Muscle layer of colon (tissue), 2 donors: Measurements from ENCODE around the gene SEMA5A.

Experiments used
- H3K27ac ChIP-seq: one replicate; pipeline ENCODE4 v1.7.0; 2013; ENCODE audit warnings: low read depth, mild to moderate bottlenecking, low read length, moderate library complexity
- H3K27me3 ChIP-seq, 2 donors: one replicate each; pipeline ENCODE4 v1.7.0; 2013; ENCODE audit warnings: low read length in 2 of 2, mild to moderate bottlenecking in 2 of 2; ENCODE audit not compliant: insufficient read depth in 2 of 2, control insufficient read depth in 1 of 2
- H3K36me3 ChIP-seq: one replicate; pipeline ENCODE4 v1.7.0; 2013; ENCODE audit warnings: mild to moderate bottlenecking, low read length; ENCODE audit not compliant: insufficient read depth
- H3K4me1 ChIP-seq: one replicate; pipeline ENCODE4 v1.7.0; 2013; ENCODE audit warnings: mild to moderate bottlenecking, low read length; ENCODE audit not compliant: insufficient read depth
- H3K4me3 ChIP-seq, 2 donors: one replicate each; pipeline ENCODE4 v1.7.0; 2013; ENCODE audit warnings: low read length in 2 of 2, low read depth in 1 of 2, mild to moderate bottlenecking in 1 of 2, moderate library complexity in 1 of 2
- H3K9ac ChIP-seq: one replicate; pipeline ENCODE4 v1.7.0; 2013; ENCODE audit warnings: low read length
- H3K9me3 ChIP-seq: one replicate; pipeline ENCODE4 v1.7.0; 2013; ENCODE audit warnings: mild to moderate bottlenecking, low read length
- donor health status: abdominal sarcoma.
- donor health status: Adenocarcinoma of cecum.

The SEMA5A gene

DNA sequence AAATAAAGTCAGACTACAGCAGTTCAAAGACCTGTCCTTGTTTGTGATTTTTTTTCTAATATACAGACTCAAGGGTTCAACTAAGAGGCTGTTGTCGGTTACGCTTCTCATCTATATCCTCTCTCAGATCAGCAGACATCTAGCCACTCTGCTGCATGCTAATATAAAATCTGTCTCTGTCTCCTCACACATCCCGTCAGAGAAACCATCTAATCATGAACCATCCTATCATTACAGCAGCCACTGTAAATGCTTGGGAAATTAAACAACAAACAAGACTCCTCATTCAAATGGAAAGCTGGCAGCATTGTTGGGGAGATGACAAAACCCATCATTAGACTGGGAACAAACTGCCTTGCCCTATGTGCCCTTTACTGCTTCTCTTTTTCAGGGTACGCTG lies 94.8 kb downstream of the SEMA5A start:
- no peak overlapping the region for H3K4me3 ChIP-seq
- no peaks in the 10 kb centered on the region for H3K27me3 ChIP-seq
- no peak overlapping the region for H3K27ac ChIP-seq
- H3K9me3 ChIP-seq: no peaks in the 10 kb centered on the region
- H3K36me3 ChIP-seq: no peaks in the 10 kb centered on the region
- no peak overlapping the region for H3K9ac ChIP-seq
- no peaks in the 10 kb centered on the region for H3K4me1 ChIP-seq

DNA sequence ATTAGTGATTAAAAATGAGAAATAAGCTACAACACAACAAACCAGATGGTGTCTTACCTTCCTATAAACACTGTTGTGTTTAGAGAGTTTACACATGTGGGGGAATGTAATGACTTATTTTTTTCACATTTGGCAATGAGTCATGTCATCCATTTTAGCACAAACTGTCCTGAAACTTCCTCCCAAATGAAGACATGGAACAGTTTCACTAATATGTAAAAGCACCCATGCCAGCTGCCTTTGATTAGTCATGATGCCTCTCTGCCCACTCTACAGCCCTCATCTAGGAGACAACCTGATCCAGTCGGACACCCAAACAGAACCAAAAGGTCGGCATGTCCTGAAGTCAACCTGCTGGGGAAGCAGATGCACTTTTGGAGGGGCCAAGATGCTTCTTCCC lies 98.2 kb downstream of the SEMA5A start:
- Histone ChIP-seq H3K27me3 (no peaks in the 10 kb centered on the region), H3K9me3 (no peaks in the 10 kb centered on the region), H3K27ac (no peak overlapping the region), H3K4me1 (no peaks in the 10 kb centered on the region), H3K4me3 (no peak overlapping the region), H3K9ac (no peak overlapping the region), H3K36me3 (no peaks in the 10 kb centered on the region)

DNA sequence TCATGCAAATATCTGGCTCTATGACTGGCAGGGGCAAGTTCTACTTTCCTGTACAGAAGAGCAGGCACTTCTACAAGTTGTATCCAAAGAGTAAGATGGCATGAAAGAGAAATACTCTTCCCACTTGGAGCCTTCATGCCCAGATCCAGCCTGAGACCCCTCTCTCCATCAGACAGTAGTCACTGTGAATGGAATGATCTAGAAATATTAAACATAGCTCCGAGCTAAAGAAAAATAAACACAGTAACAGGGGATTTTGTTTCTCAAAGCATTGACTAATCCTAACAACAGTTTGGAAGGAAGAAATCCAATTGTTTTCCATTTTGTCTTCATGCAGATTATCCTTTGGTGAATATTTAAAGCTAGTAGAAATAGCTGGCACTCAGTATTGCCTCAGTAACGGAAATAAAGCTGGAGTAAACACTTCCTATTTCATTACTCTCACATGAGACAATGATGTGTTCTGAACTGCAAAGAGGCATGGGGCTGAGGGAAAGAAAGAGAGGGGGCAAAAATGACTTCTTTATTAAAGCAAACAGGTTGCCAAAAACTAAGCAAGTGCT lies 100.0 kb downstream of the SEMA5A start:
- no peak overlapping the region for H3K9ac ChIP-seq
- no peaks in the 10 kb centered on the region for H3K4me1 ChIP-seq
- no peaks in the 10 kb centered on the region for H3K27me3 ChIP-seq
- no peaks in the 10 kb centered on the region for H3K9me3 ChIP-seq
- no peak overlapping the region for H3K27ac ChIP-seq
- peak overlapping the region in 1 of 2 donors; percentile 14 for H3K4me3 ChIP-seq
- H3K36me3 ChIP-seq: no peaks in the 10 kb centered on the region

DNA sequence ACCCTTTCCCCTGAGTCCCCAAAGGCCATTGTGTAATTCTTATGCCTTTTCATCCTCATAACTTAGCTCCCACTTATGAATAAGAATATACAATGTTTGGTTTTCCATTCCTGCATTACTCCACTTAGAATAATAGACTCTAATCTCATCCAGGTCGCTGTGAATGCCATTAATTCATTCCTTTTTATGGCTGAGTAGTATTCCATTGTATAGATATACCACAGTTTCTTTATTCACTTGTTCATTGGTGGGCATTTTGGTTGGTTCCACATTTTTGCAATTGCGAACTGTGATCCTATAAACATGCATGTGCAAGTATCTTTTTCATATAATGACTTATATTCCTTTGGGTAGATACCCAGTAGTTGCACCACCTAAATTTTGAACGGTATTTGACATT lies 101.5 kb downstream of the SEMA5A start:
- Histone ChIP-seq H3K27ac (no peak overlapping the region), H3K9ac (no peak overlapping the region), H3K4me3 (no peak overlapping the region), H3K9me3 (no peaks in the 10 kb centered on the region), H3K36me3 (no peaks in the 10 kb centered on the region), H3K4me1 (no peaks in the 10 kb centered on the region), H3K27me3 (no peaks in the 10 kb centered on the region)

DNA sequence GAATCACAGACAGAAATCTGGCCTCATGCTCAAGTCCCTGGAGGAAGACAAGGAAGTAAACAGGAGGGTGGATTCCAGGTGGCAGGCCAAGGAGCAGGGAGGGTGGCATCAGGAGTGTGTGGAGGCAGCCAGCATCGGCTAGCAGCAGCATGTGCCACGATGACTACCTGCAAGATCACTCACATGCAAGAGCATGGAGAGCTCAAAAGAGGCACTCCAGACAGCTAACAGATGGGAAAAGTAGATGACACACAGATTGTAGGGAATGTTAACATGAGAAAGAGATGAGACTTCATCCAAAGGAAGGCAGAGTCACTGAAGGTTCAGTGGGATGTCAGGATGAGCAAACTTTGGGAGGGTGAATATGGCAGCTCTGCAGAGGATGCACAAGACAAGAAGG lies 104.3 kb downstream of the SEMA5A start:
- Histone ChIP-seq H3K4me3 (no peak overlapping the region), H3K4me1 (no peaks in the 10 kb centered on the region), H3K27ac (no peak overlapping the region), H3K9me3 (no peaks in the 10 kb centered on the region), H3K27me3 (no peaks in the 10 kb centered on the region), H3K9ac (no peak overlapping the region), H3K36me3 (no peaks in the 10 kb centered on the region)

DNA sequence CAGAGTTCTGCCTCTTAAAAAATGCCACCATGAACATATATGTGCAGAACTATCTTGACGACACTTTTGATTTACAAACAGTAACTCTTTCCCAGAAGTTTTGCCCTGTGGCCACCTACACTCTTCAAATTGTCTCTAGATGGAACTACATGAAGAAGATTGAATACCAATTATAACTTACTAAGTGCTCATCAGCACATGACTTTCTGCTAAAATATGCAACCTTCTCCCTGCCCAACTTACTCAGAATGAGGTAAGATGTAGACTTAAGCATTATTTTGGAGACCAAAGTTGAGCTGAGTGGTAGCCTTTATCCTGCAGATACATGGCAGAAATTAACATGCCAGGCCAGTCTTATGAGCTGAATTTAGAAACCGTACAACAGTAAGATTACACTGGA lies 105.4 kb downstream of the SEMA5A start:
- no peak overlapping the region for H3K4me3 ChIP-seq
- no peaks in the 10 kb centered on the region for H3K27me3 ChIP-seq
- H3K4me1 ChIP-seq: no peaks in the 10 kb centered on the region
- no peak overlapping the region for H3K9ac ChIP-seq
- no peaks in the 10 kb centered on the region for H3K36me3 ChIP-seq
- H3K27ac ChIP-seq: no peak overlapping the region
- H3K9me3 ChIP-seq: no peaks in the 10 kb centered on the region

DNA sequence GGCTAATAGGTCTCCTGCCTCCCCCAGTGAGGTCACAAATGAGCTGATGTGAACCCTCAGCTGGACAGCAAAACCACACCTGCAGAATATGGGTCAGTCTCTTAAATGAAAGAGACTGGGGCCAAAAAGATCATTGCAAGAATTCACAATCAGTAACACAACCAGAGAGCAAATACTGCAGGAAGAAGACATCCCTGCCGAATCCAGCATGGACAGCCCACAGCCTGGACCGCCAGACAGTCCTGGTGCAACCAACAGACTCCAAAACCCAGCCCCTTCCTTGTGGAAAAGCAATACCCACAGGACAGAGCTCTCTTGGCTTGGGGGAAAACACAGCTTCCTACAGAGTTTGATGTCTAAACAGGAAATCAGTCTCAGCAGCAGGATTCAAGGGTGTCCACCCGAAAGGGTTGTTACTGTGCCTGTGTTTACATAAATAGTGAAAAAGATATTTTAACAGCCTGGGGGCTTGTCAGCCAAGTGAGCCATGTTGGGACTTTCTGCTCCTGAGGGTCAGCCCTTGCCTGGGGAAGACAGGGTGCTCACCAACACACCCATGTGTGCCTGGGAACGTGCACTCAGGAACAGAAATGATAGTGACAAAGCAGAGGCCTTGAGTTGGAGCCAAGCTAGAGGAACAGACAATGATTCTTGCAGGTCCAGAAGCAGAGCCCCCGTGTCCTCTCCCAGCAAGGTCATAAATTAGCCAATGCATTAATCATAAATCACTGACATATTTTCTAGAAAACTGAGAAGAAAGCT lies 106.2 kb downstream of the SEMA5A start:
- Histone ChIP-seq H3K9me3 (no peaks in the 10 kb centered on the region), H3K27ac (no peak overlapping the region), H3K4me3 (no peak overlapping the region), H3K27me3 (no peaks in the 10 kb centered on the region), H3K9ac (no peak overlapping the region), H3K4me1 (no peaks in the 10 kb centered on the region), H3K36me3 (no peaks in the 10 kb centered on the region)

DNA sequence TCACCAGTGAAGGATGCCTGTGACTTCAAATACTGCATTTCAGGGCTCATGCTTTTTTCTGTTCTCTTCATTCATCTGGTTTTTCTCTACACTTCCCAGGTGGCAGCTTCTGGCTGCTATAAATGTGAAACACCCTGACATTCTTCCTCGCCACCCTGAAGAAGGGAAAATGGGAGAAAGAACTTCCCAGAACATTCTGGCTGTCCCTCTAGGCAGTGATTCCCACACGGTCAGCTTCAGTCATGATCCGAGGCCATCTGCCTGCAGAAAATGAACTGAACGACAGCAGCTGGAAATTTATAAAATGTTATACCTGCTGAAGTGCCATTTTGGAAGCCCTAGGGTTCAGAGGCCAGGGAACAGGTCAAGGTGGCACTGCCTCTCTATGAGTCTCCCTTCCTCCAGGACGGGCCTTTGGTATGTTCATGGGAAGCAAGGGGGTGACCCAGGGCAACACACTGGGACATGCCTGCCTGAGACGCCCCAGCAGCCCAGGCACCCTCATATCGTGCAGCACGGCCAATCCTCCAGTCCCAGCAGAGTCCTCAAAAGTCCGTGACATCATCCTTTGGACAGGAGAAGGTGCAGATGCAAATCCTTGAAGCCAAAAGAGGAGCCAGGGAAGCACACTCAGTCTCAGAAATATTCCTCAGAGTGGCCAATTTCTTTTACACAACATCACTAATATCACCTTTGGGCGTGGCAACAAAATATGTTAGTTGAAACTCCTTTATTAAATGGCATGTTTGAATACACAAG lies 107.1 kb downstream of the SEMA5A start:
- H3K9me3 ChIP-seq: no peaks in the 10 kb centered on the region
- no peak overlapping the region for H3K9ac ChIP-seq
- no peak overlapping the region for H3K27ac ChIP-seq
- H3K4me3 ChIP-seq: no peak overlapping the region
- H3K36me3 ChIP-seq: no peaks in the 10 kb centered on the region
- no peaks in the 10 kb centered on the region for H3K27me3 ChIP-seq
- H3K4me1 ChIP-seq: no peaks in the 10 kb centered on the region

DNA sequence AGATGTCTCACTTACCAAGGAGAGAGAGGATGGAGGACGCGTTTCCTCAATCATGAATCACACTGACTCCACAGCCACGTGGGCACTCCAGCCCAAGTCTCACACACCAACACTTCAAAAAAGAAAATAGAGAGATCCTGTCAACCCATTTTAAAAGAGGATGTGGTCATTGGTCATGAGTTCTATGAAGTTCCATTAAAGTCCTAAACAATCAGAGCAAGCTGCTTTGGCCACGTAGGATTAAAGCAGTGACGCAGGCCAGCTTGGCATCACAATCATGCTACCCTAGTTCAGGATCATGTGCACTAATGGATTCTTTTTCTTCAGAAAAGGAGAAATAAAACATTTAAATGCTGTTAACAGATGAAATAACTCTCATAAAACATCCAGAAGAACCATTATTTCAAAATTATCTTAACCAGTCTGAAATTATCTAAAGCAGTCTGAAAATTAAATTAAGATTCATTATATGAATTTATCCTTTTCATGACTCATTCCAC lies 108.1 kb downstream of the SEMA5A start:
- H3K27ac ChIP-seq: no peak overlapping the region
- H3K9ac ChIP-seq: no peak overlapping the region
- H3K4me3 ChIP-seq: no peak overlapping the region
- no peaks in the 10 kb centered on the region for H3K27me3 ChIP-seq
- H3K36me3 ChIP-seq: no peaks in the 10 kb centered on the region
- no peaks in the 10 kb centered on the region for H3K9me3 ChIP-seq
- no peaks in the 10 kb centered on the region for H3K4me1 ChIP-seq

DNA sequence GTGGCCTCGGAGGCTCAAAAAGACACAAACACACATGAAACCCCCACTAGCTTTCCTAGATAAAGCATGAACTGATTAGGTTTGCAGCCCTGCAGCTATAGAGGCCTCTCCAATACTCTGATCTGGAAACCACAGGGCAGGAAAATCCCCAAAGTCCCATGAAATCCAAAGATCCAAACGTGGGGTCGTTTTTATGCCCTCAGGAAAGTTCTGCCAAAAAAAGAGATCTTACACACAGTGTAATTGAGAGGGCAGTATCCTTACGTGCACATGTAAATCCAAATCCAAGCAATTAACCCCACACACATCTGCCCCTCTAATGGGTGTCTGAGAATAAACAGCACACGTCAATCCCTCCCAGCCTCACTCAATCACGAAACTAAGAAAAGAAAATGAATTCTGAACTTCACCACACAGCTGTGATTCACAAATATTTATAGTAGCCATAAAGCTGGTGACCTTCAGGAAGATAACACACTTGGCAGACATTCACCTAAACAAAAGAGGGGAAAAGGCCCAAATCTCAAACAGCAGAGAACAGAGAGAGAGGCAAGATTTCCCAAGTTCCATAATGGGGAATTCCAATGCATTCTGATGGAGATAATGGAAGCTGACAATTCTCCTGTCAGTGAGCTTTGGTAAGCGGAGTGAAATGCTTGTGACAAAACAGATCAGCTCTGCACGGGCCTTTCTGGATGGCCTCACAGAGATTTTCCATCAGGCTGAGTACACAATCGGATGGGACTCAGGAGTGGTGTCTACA lies 114.2 kb downstream of the SEMA5A start:
- H3K4me1 ChIP-seq: peaks cover 8% of the 10 kb centered on the region
- no peaks in the 10 kb centered on the region for H3K27me3 ChIP-seq
- no peak overlapping the region for H3K9ac ChIP-seq
- H3K4me3 ChIP-seq: no peak overlapping the region
- no peak overlapping the region for H3K27ac ChIP-seq
- no peaks in the 10 kb centered on the region for H3K9me3 ChIP-seq
- H3K36me3 ChIP-seq: no peaks in the 10 kb centered on the region

DNA sequence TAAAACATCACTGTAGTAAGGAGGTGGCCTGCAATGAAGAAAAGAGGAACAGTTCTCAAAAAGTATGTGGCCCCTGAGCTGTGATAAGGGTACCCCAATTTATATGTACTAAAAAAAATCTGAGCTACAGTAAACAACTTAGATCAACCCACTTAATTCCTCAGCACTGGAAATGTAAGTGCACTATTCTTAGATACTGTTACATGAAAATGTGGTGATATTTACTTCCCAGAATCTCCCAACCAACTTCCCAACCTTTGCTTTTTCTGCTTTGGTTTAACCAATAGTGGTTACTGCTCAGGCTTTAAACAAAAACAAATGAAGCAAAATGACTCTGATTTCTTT lies 114.8 kb downstream of the SEMA5A start:
- no peak overlapping the region for H3K27ac ChIP-seq
- H3K4me1 ChIP-seq: peaks cover 8% of the 10 kb centered on the region
- no peaks in the 10 kb centered on the region for H3K27me3 ChIP-seq

More for the DNA sequence above, 114.8 kb downstream of the SEMA5A start:
- H3K4me3 ChIP-seq: no peak overlapping the region
- no peak overlapping the region for H3K9ac ChIP-seq
- H3K9me3 ChIP-seq: no peaks in the 10 kb centered on the region
- no peaks in the 10 kb centered on the region for H3K36me3 ChIP-seq
